ENCODE results near the gene PPIE. TPM values are rescaled to one million over a fixed set of nuclear protein-coding genes. Genes with fewer than 3 reads are reported as not detected.

Gene PPIE
- total RNA-seq, 2 experiments from 2014 or later = 54.5 to 71.9 TPM

- H4K20me1 ChIP-seq (ENCODE audit: insufficient read depth, low read length) = no peaks in the 10 kb centered on the region
- intact Hi-C loops (cut with micrococcal nuclease; ENCODE audit: unreplicated experiment) = no loop called here
- H3K27ac ChIP-seq (ENCODE audit: low read depth, low read length, poor library complexity, severe bottlenecking) = no peak overlapping the region
- H3K4me3 ChIP-seq (ENCODE audit: low read depth, low read length, poor library complexity, severe bottlenecking) = no peak overlapping the region
- ChIA-PET CTCF (ENCODE audit: unreplicated experiment) (no interaction called here), POLR2A (no interaction called here)
- H3K9me3 ChIP-seq (ENCODE audit: low read length) = no peaks in the 10 kb centered on the region
- no TSS peak for BruUV-seq (replicated peaks)
- no peak for TF ChIP-seq EZH2phosphoT487 (IDR thresholded peaks at IDR 0.05; ENCODE audit: borderline replicate concordance, low read depth, low read length)
- TF ChIP-seq, protein P1, sequence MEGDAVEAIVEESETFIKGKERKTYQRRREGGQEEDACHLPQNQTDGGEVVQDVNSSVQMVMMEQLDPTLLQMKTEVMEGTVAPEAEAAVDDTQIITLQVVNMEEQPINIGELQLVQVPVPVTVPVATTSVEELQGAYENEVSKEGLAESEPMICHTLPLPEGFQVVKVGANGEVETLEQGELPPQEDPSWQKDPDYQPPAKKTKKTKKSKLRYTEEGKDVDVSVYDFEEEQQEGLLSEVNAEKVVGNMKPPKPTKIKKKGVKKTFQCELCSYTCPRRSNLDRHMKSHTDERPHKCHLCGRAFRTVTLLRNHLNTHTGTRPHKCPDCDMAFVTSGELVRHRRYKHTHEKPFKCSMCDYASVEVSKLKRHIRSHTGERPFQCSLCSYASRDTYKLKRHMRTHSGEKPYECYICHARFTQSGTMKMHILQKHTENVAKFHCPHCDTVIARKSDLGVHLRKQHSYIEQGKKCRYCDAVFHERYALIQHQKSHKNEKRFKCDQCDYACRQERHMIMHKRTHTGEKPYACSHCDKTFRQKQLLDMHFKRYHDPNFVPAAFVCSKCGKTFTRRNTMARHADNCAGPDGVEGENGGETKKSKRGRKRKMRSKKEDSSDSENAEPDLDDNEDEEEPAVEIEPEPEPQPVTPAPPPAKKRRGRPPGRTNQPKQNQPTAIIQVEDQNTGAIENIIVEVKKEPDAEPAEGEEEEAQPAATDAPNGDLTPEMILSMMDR (conservative IDR thresholded peaks at IDR 0.05; ENCODE audit: low read length) = no peak
- no peak overlapping the region for H2AFZ ChIP-seq (ENCODE audit: low read length)
- H3K4me2 ChIP-seq (ENCODE audit: low read length) = no peak overlapping the region
- no peak for DNase-seq (ENCODE audit: low spot score)
- H3K9me2 ChIP-seq (ENCODE audit: insufficient read depth, low read length) = no peaks in the 10 kb centered on the region
- H3K79me2 ChIP-seq (ENCODE audit: insufficient read depth, low read depth, low read length) = no peaks in the 10 kb centered on the region
- peaks cover 48% of the 10 kb centered on the region for H3K36me3 ChIP-seq (ENCODE audit: insufficient read depth, low read length)
- no peaks in the 10 kb centered on the region for H3K4me1 ChIP-seq (ENCODE audit: insufficient read depth, low read length, poor library complexity, severe bottlenecking)
Measured at GRCh38 chr1:39759436-39759726, 20.7 kb downstream of the PPIE start.

DNA sequence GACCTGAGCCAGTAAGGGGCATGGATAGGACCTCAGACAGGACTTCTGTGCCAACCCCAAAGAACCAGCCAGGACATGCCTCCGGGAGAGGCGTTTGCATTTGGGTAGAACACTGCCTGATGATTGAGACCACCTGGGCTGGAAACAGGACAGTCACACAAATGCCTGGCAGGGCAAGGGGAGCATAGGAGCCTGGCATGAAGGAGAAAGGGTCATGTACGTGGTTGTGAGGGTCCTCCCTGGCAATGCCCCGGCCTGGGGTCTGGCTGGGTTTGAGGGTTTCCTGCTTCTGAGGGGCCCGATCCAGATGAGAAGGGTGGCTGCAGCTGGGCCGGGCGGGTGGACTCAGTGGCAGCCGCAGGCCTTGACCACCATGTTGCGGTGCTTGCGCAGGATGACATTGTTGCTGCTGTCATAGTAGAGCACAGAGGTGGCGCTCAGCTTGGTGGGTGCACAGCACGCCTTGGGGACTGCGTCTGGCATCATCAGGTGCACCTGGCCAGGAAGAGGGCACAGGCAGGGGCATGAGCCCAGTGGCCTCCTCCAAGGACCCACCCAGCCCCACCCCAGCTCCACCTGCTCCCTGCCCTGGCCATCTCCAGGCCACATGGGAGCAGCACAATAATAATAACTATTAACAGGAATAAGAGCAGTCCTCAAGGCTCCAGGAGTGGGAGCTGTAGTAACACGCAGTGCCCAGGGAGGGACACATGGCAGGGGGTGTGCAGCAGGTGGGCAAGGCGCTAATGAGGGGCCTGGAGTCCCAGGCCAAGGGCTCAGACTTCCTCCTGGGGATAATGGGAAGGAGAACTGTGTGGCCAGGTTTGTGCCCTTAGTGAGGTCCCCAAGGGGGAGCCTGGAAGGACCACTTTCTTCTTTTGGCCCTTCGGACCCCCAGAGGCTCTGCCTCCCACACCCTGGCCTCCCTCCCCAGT lies 21.7 kb downstream of the PPIE start:
- Histone ChIP-seq H3K9me3 (ENCODE audit: low read length) (no peaks in the 10 kb centered on the region), H3K36me3 (ENCODE audit: insufficient read depth, low read length) (peaks cover 38% of the 10 kb centered on the region), H3K4me3 (ENCODE audit: low read depth, low read length, poor library complexity, severe bottlenecking) (no peak overlapping the region), H2AFZ (ENCODE audit: low read length) (no peak overlapping the region), H3K79me2 (ENCODE audit: insufficient read depth, low read depth, low read length) (no peaks in the 10 kb centered on the region), H4K20me1 (ENCODE audit: insufficient read depth, low read length) (no peaks in the 10 kb centered on the region), H3K4me1 (ENCODE audit: insufficient read depth, low read length, poor library complexity, severe bottlenecking) (no peaks in the 10 kb centered on the region), H3K4me2 (ENCODE audit: low read length) (no peak overlapping the region), H3K27ac (ENCODE audit: low read depth, low read length, poor library complexity, severe bottlenecking) (no peak overlapping the region), H3K9me2 (ENCODE audit: insufficient read depth, low read length) (no peaks in the 10 kb centered on the region)
- no peak for TF ChIP-seq EZH2phosphoT487 (IDR thresholded peaks at IDR 0.05; ENCODE audit: borderline replicate concordance, low read depth, low read length)
- TF ChIP-seq, protein P1 (conservative IDR thresholded peaks at IDR 0.05; ENCODE audit: low read length) = no peak
- POLR2A ChIA-PET = no interaction called here
- CTCF ChIA-PET (ENCODE audit: unreplicated experiment) = no interaction called here
- no peak for DNase-seq (ENCODE audit: low spot score)
- intact Hi-C loops (cut with micrococcal nuclease; ENCODE audit: unreplicated experiment) = no loop called here
- BruUV-seq (replicated peaks) = no TSS peak

- Histone ChIP-seq H4K20me1 (ENCODE audit: insufficient read depth, low read length) (no peaks in the 10 kb centered on the region), H3K9me2 (ENCODE audit: insufficient read depth, low read length) (no peaks in the 10 kb centered on the region), H3K9me3 (ENCODE audit: low read length) (no peaks in the 10 kb centered on the region), H3K4me1 (ENCODE audit: insufficient read depth, low read length, poor library complexity, severe bottlenecking) (no peaks in the 10 kb centered on the region), H3K4me3 (ENCODE audit: low read depth, low read length, poor library complexity, severe bottlenecking) (no peak overlapping the region), H3K27ac (ENCODE audit: low read depth, low read length, poor library complexity, severe bottlenecking) (no peak overlapping the region), H3K36me3 (ENCODE audit: insufficient read depth, low read length) (peaks cover 32% of the 10 kb centered on the region), H2AFZ (ENCODE audit: low read length) (no peak overlapping the region), H3K79me2 (ENCODE audit: insufficient read depth, low read depth, low read length) (no peaks in the 10 kb centered on the region), H3K4me2 (ENCODE audit: low read length) (no peak overlapping the region)
- TF ChIP-seq, protein P1 (conservative IDR thresholded peaks at IDR 0.05; ENCODE audit: low read length) = no peak
- no peak for TF ChIP-seq EZH2phosphoT487 (IDR thresholded peaks at IDR 0.05; ENCODE audit: borderline replicate concordance, low read depth, low read length)
- ChIA-PET CTCF (ENCODE audit: unreplicated experiment) (interaction anchor here (0.6 kb wide), 1 partner anchor 463 kb away, joined by 10 read pairs; no protein-coding TSS in a partner anchor), POLR2A (no interaction called here)
- intact Hi-C loops (cut with micrococcal nuclease; ENCODE audit: unreplicated experiment) = no loop called here
- no TSS peak for BruUV-seq (replicated peaks)
- no peak for DNase-seq (ENCODE audit: low spot score)
Measured at GRCh38 chr1:39761016-39761415, 22.3 kb downstream of the PPIE start.
